Breast epithelium (tissue), 3 donors: ENCODE results near the gene DUSP15.

ENCODE experiments used
- CTCF ChIP-seq, 3 donors: fragments of 450-650 bp; IDR thresholded peaks; one replicate each; pipeline ENCODE4 v1.5.1; 2016 to 2017; ENCODE audit warnings: antibody characterized with exemption in 3 of 3, mild to moderate bottlenecking in 3 of 3, moderate library complexity in 3 of 3
- POLR2A ChIP-seq: fragments of 450-650 bp; IDR thresholded peaks from one replicate; pipeline ENCODE4 v1.6.1; 2016; ENCODE audit warnings: antibody characterized with exemption, mild to moderate bottlenecking, moderate library complexity
- POLR2AphosphoS5 ChIP-seq, 3 donors: sonication (generic); formaldehyde crosslinking; IDR thresholded peaks; one replicate each; pipeline ENCODE4 v1.6.1; 2017; ENCODE audit warnings: antibody characterized with exemption in 3 of 3

DNA sequence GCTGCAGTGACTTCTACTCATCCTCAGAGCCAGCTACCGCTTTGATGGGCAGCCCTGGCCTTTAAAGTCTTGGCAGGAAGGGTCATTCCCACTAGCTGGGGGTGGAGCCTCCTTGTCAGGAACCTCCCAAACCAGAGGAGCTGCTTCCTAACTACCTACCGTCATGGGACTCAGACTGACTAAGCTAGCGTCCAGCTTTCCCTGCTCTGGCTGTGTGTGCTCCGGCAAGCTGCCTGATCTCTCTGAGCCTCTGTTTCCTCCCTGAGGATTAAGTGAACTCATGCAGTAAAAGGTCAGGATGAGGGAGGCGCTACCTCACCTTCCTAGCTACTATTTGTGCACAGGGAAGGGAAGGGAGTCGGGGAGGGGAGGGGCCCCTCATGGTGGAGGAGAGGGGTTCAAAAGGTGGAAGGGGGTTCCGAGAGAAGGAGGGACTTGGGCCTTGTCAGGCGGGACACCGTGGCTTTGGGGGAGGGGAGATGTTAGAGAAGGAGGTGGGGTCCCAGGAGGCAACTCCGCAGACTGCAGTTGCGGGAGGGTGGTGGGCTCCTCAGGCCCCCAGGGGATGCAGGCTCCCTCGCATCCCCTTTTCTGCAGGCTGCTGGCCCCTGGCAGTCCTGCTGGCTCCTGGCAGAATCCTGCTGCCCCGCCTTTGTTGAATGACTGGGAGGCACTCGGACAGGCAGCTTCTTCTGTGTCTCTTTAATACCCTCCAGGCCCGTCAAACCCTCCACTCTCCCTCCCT is 9.8 kb downstream of the DUSP15 start:
- TF ChIP-seq CTCF (IDR thresholded peaks at IDR 0.05): no peak
- TF ChIP-seq POLR2AphosphoS5 (IDR thresholded peaks at IDR 0.05): no peak
- TF ChIP-seq POLR2A: no peak
